Retinal pigment epithelial cell (primary cell): Measurements from ENCODE around the gene BPIFA1.

Source experiments
- DNase-seq: peaks from one replicate; pipeline ENCODE4 v3.0.0-alpha.2; 2010; ENCODE audit warnings: low read depth
- H3K4me3 ChIP-seq: 2 replicates; pipeline ENCODE4 v1.5.1; 2011; ENCODE audit warnings: mild to moderate bottlenecking, low read length, control low read depth, moderate library complexity
- TF ChIP-seq, protein P1 (sequence below): conservative IDR thresholded peaks from 2 replicates; pipeline ENCODE4 v1.5.1; 2011; ENCODE audit warnings: low read depth, low read length, control low read depth, inconsistent platforms

The BPIFA1 gene

DNA sequence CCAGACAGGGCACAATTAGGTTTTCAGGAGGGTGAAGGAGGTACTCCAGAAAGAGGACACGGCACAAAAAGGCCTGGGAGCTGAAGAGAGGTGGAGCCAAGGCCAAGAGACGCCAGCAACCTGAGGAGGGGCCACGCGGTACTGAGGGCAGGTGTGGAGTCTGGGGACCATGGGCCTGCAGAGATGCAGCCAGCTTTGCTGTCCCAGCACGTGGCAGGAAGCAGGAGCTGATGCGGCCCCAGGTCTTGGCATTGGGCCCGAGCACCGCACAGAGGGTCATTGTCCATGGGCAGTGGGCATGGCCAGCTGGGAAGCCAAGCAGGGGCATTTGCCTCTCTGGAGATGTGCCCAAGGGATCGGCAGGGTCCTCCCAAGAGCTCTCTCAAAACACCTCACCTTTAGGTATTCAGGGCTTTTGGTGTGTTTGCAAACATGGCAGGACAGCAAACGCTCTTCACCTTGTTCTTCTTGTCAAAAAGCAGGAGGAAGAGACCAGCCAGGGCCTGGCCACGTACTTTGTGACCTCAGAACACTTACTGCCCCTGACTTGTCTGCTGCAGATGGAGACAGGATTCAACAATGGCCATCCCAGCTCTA lies 45.9 kb downstream of the BPIFA1 start:
- TF ChIP-seq, protein P1, sequence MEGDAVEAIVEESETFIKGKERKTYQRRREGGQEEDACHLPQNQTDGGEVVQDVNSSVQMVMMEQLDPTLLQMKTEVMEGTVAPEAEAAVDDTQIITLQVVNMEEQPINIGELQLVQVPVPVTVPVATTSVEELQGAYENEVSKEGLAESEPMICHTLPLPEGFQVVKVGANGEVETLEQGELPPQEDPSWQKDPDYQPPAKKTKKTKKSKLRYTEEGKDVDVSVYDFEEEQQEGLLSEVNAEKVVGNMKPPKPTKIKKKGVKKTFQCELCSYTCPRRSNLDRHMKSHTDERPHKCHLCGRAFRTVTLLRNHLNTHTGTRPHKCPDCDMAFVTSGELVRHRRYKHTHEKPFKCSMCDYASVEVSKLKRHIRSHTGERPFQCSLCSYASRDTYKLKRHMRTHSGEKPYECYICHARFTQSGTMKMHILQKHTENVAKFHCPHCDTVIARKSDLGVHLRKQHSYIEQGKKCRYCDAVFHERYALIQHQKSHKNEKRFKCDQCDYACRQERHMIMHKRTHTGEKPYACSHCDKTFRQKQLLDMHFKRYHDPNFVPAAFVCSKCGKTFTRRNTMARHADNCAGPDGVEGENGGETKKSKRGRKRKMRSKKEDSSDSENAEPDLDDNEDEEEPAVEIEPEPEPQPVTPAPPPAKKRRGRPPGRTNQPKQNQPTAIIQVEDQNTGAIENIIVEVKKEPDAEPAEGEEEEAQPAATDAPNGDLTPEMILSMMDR = no peak
- DNase-seq = no peak
- H3K4me3 ChIP-seq = no peak overlapping the region

DNA sequence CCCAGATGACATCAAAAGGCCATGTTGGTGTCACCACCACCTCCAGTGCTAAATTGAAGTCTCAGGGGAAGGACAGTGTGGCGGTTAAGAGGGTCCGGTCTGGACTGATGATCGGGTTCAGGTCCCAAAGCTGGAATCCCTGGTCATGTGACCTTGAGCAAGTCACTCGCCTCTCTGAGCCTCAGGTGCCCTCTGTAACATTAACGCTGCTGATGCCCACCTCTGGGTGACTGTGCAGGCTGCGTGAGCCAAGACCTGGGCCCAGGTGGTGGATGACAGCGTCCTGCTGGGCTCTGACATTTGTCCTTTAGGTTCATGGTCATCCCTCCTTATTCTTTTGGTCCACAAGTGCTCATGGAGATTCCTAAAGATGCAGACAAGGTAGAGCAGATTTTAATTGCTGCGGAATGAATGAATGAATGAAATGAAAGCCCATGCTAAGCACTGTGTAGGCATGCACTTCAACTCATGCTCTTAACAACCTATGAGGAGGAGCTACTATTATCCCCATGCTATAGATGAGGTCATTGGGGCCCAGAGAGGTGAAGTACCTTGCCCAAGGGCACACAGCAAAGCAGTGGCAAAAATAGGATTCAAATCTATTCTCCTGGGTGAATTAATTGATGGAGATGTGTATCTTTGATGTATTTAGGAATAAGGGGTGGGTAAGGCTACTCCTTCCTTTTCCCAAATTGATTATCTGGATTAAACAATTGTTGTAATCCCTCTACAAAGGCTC lies 46.6 kb downstream of the BPIFA1 start:
- no peak for DNase-seq
- TF ChIP-seq, protein P1 = no peak
- no peak overlapping the region for H3K4me3 ChIP-seq

DNA sequence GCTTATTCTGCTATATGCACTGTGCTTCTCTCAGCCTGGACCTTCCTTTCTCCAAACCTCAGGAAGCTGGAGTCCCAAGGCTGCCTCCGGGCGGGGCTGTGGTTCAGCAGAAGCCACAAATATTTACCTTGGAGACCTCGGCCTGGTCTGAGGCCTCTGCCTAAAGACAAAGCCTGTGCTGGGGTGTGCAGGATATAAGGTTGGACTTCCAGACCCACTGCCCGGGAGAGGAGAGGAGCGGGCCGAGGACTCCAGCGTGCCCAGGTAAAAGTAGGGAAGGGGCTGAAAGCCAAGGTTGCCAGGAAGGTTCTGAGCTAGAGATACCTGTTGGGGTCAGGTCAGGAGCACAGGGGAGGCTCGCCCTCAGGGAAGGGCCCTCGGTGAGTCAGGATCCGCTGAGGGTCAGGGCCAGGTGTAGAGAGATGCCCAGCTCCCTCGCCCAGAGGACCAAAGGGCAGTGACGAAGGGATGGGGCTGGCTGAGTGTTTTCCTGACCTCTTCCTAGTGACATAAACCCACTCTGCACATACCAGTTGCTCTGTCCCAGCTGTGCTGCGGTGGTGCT lies 47.3 kb downstream of the BPIFA1 start, which contains the start of gene BPIFB1:
BPIFB1 (plus strand) TSS at position 224 of the 565 bp plus-strand sequence. CDS start 2,860 bp downstream, outside the sequence.
- no peak for DNase-seq
- TF ChIP-seq, protein P1 = no peak
- H3K4me3 ChIP-seq = no peak within 1 kb of the TSS

DNA sequence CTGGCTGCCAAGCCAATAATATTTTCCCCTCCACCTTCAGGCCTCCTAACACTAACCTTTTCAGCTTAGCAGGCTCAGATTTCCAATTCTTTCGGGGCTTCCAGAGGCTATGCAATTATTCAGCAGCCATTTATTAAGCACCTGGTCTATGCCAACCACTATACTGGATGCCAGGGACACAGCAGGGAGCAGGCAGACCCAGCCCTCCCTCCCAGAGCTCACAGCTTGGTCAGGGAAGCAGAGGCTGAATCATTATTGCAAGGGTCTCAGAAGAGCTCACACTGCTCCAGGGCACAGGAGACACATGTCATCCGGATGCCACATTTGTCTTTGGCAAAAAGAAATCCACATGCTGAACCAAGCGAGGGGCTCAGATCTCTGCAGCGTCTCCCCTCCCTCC lies 48.5 kb downstream of the BPIFA1 start:
- TF ChIP-seq, protein P1 = no peak
- no peak for DNase-seq
- no peak overlapping the region for H3K4me3 ChIP-seq

DNA sequence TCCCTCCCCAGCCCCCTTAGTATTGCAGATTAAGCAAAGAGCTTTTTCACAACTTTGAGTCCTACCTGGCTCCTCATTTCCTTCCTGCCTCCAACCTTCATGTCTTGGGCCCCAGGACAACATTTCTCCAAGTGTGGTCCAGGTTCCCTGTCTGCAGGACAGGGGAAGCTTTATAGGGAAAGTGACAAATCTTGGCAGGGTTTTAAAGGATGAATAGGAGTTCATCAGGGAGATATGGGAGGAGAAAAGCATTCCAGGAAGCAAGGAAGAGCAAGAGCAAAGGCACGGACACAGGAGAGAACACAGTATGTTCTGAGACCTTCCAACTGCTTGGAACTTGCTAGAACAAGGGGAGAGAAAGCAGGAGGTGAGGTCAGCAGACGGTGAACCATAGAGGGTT lies 49.1 kb downstream of the BPIFA1 start:
- no peak overlapping the region for H3K4me3 ChIP-seq
- TF ChIP-seq, protein P1 = no peak
- DNase-seq = no peak

DNA sequence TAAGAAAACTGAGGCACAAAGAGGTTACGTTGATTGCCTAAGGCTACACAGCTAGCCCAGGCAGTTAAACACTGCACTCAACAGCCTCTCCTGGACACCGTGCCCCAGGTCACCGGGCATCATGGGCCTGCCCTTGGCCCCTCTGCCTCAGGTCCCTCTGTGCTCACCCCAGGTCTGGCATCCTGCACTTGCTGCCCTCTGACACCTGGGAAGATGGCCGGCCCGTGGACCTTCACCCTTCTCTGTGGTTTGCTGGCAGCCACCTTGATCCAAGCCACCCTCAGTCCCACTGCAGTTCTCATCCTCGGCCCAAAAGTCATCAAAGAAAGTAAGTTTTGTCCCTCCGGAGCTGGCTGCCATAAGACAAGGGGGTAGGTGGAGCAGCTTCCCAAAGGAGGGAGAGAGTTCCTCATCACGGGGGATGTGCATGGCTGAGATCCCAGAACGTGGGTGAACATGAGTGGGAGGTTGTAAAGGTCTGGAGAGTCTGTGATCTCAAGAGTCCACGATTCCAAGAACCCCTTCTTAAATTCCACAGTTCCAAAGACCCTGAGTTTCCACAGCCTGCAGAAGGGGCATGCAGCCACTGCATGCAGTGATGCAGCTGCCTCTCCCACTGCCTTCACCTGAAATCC lies 50.2 kb downstream of the BPIFA1 start:
- TF ChIP-seq, protein P1 = no peak
- DNase-seq = no peak
- no peak overlapping the region for H3K4me3 ChIP-seq
